Stimulated activated CD4-positive, alpha-beta T cell treated with anti-CD3 and anti-CD28 coated beads, Interleukin-2, amount 100 ng/mL, for 48 hours (primary cell): Measurements from ENCODE around the gene BCORL1.

Source experiments
- DNase-seq, 2 donors: peaks; one replicate each; pipeline ENCODE4 v3.0.0-alpha.2; 2020

BCORL1 gene

GRCh38 chrX:130012683-130013082 lies 30.2 kb downstream of the BCORL1 start:
- no peak for DNase-seq

- no peak for DNase-seq
Measured at GRCh38 chrX:130013661-130014060, 31.2 kb downstream of the BCORL1 start.

GRCh38 chrX:130014356-130014755 lies 31.9 kb downstream of the BCORL1 start:
- DNase-seq = no peak

GRCh38 chrX:130014770-130015169 lies 32.3 kb downstream of the BCORL1 start:
- DNase-seq = no peak

- no peak for DNase-seq
Measured at GRCh38 chrX:130015181-130015580, 32.7 kb downstream of the BCORL1 start.

GRCh38 chrX:130018143-130018542 lies 35.7 kb downstream of the BCORL1 start:
- no peak for DNase-seq

GRCh38 chrX:130020661-130021324 lies 38.4 kb downstream of the BCORL1 start:
- DNase-seq = no peak

GRCh38 chrX:130024127-130024526 lies 41.7 kb downstream of the BCORL1 start:
- peak; percentile 56 for DNase-seq

- DNase-seq = no peak
Measured at GRCh38 chrX:130025256-130025655, 42.8 kb downstream of the BCORL1 start.

GRCh38 chrX:130027569-130027968 lies 45.1 kb downstream of the BCORL1 start:
- DNase-seq = no peak

- DNase-seq = peak; percentile 37 to 39
Measured at GRCh38 chrX:130028196-130028595, 45.8 kb downstream of the BCORL1 start.

GRCh38 chrX:130030826-130031225 lies 48.4 kb downstream of the BCORL1 start:
- DNase-seq = no peak

GRCh38 chrX:130032552-130032951 lies 50.1 kb downstream of the BCORL1 start:
- no peak for DNase-seq

- DNase-seq = no peak
Measured at GRCh38 chrX:130034178-130034577, 51.7 kb downstream of the BCORL1 start.

- no peak for DNase-seq
Measured at GRCh38 chrX:130039847-130040246, 57.4 kb downstream of the BCORL1 start.

- DNase-seq = no peak
Measured at GRCh38 chrX:130047416-130047815, 65.0 kb downstream of the BCORL1 start.

GRCh38 chrX:130048686-130049222 lies 66.3 kb downstream of the BCORL1 start:
- DNase-seq = no peak

GRCh38 chrX:130049821-130050220 lies 67.4 kb downstream of the BCORL1 start:
- no peak for DNase-seq

GRCh38 chrX:130051176-130051845 lies 68.9 kb downstream of the BCORL1 start:
- no peak for DNase-seq

GRCh38 chrX:130053236-130053635 lies 70.8 kb downstream of the BCORL1 start:
- DNase-seq = no peak

GRCh38 chrX:130055103-130055502 lies 72.7 kb downstream of the BCORL1 start:
- DNase-seq = no peak

- no peak for DNase-seq
Measured at GRCh38 chrX:130055899-130056298, 73.5 kb downstream of the BCORL1 start.

- DNase-seq = no peak
Measured at GRCh38 chrX:130057209-130057608, 74.8 kb downstream of the BCORL1 start.

GRCh38 chrX:130058652-130059051 lies 76.2 kb downstream of the BCORL1 start:
- no peak for DNase-seq
